Nephron (organoid): Measurements from ENCODE around the gene TIMP3.

Experiments
- H3K27ac Mint-ChIP-seq, 3 experiments: 2 replicates each; pipeline ENCODE4 v1.8.0; 2020; ENCODE audit warnings: mixed read lengths in 3 of 3, mild to moderate bottlenecking in 2 of 3, moderate library complexity in 1 of 3
- H3K27me3 Mint-ChIP-seq: 2 replicates; pipeline ENCODE4 v1.8.0; 2021; ENCODE audit warnings: low read depth, mild to moderate bottlenecking, moderate library complexity, mixed read lengths
- H3K36me3 Mint-ChIP-seq: 2 replicates; pipeline ENCODE4 v1.8.0; 2020; ENCODE audit warnings: low read depth, mixed read lengths
- H3K4me1 Mint-ChIP-seq: 2 replicates; pipeline ENCODE4 v1.8.0; 2020; ENCODE audit warnings: mixed read lengths
- H3K4me3 Mint-ChIP-seq, 3 experiments: 2 replicates each; pipeline ENCODE4 v1.8.0; 2020; ENCODE audit warnings: mild to moderate bottlenecking in 3 of 3, mixed read lengths in 3 of 3, moderate library complexity in 2 of 3
- H3K9me3 Mint-ChIP-seq: 2 replicates; pipeline ENCODE4 v1.8.0; 2020; ENCODE audit warnings: mixed read lengths
- TF ChIP-seq, protein P1 (sequence below), 3 experiments: fragments of 200-600 bp; sonication (generic); IDR thresholded peaks; one replicate each; pipeline ENCODE4 v1.5.0; 2021; ENCODE audit warnings: antibody characterized with exemption in 3 of 3; ENCODE audit not compliant: unreplicated experiment in 3 of 3

Gene TIMP3

DNA sequence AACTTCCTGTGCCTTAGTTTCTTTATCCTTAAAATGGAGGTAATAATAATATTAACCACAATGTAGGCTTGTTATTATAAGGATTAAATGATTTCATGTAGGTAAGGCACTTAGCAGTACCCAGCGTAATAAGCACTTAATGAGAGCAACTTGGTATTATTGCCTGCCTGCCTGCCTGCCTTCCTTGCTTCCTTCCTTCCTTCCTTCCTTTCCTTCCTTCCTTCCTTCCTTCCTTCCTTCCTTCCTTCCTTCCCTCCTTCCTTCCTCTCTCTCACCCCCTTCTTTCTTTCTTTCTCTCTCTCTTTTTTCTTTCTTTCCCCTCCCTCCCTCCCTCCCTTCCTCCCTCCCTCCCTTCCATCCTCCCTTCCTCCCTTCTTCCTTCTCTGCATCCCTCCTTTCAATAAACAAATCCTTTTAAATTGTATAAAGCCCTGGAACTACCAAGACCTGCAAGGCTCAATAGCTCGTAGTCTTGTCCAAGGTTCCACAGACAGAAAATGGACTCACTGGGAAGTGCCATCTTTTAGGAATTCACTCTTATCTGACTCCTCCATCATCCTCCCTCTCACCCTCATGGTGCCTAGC lies 20.7 kb upstream of the TIMP3 start:
- H3K4me3 Mint-ChIP-seq = no peak overlapping the region
- H3K9me3 Mint-ChIP-seq = no peaks in the 10 kb centered on the region
- H3K27ac Mint-ChIP-seq = no peak overlapping the region
- peaks cover 22% of the 10 kb centered on the region for H3K4me1 Mint-ChIP-seq
- TF ChIP-seq, protein P1, sequence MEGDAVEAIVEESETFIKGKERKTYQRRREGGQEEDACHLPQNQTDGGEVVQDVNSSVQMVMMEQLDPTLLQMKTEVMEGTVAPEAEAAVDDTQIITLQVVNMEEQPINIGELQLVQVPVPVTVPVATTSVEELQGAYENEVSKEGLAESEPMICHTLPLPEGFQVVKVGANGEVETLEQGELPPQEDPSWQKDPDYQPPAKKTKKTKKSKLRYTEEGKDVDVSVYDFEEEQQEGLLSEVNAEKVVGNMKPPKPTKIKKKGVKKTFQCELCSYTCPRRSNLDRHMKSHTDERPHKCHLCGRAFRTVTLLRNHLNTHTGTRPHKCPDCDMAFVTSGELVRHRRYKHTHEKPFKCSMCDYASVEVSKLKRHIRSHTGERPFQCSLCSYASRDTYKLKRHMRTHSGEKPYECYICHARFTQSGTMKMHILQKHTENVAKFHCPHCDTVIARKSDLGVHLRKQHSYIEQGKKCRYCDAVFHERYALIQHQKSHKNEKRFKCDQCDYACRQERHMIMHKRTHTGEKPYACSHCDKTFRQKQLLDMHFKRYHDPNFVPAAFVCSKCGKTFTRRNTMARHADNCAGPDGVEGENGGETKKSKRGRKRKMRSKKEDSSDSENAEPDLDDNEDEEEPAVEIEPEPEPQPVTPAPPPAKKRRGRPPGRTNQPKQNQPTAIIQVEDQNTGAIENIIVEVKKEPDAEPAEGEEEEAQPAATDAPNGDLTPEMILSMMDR (IDR thresholded peaks at IDR 0.05; ENCODE audit: unreplicated experiment in 3 of 3) = no peak
- H3K27me3 Mint-ChIP-seq = peaks cover 7% of the 10 kb centered on the region
- no peaks in the 10 kb centered on the region for H3K36me3 Mint-ChIP-seq

DNA sequence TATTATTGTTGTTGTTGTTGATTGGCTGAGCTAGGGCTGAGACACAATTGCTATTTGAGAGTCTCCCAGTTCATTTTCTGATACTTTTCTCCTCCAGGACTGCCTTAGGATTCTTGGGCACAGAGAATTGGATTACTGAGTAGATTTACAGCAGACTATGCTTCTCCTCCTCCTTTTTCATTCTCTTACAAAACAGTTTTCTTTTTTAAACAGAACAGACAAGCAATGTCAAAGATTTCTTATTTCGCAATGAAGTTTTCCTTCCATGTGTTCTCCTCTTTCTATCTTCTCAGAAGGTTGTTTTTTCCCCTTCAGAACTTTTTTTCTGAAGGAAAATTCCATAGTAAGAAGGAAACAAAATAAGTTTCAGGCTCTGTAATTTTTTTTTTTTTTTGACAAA lies 19.8 kb upstream of the TIMP3 start:
- no peaks in the 10 kb centered on the region for H3K9me3 Mint-ChIP-seq
- H3K4me3 Mint-ChIP-seq = no peak overlapping the region
- no peak overlapping the region for H3K27ac Mint-ChIP-seq
- peaks cover 25% of the 10 kb centered on the region for H3K4me1 Mint-ChIP-seq
- H3K27me3 Mint-ChIP-seq = peaks cover 11% of the 10 kb centered on the region
- TF ChIP-seq, protein P1 (IDR thresholded peaks at IDR 0.05; ENCODE audit: unreplicated experiment in 3 of 3) = no peak
- H3K36me3 Mint-ChIP-seq = no peaks in the 10 kb centered on the region

DNA sequence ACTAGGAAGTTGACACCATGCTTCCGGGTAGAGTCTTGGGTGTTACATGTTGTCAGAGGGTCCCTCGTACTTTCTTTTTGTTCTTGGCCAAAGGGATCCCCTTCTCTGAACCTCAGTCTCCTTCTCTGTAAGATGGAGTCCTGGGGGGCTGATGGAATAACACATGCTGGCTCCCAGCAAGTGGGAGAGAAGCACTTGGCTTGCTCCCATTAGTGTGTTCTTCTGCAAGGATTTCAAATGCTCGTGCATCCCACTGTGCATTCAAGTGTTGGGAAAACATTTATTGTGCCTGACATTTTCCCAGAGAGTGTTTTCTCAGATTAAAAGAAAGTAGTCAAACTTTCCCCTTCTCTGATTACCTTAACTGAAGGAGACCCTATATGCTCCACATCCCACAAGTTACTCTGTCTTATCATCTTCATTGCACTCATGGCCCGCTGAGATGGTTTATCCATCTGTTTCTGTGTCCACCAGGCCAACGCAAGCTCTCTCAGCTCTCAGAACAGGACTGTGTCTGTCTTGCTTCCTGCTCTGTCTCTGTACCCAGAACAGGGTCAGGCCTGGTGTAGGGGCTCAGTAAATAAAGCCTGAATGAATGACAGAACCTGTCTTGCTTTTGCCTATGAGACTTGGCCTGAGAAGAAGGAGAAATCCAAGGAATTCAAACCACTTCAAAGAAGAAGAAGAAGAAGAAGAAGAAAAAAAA lies 16.0 kb upstream of the TIMP3 start:
- Mint-ChIP-seq H3K27ac (peak overlapping the region in 2 of 3 experiments; percentile 15 to 52), H3K27me3 (peaks cover 13% of the 10 kb centered on the region)

DNA sequence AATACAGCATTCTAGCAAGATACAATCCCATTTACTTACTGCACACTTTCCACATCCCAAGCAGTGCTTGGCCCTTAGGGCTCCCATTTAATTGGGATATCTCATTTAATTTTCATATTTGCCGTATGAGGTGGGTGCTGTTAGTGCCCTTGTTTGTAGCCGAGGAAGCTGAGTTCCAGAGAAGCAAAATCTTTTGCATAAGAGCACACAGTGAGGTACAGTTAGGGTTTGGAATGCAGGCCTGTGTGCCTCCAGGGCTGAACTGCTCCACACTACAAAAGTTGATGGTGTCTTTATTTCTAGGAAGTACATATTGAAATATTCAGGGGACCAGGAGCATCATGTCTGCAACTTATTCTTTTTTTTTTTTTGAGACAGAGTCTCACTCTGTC lies 15.5 kb upstream of the TIMP3 start:
- H3K9me3 Mint-ChIP-seq = peaks cover 4% of the 10 kb centered on the region
- TF ChIP-seq, protein P1 (IDR thresholded peaks at IDR 0.05; ENCODE audit: unreplicated experiment in 3 of 3) = no peak
- H3K4me3 Mint-ChIP-seq = no peak overlapping the region
- peaks cover 10% of the 10 kb centered on the region for H3K27me3 Mint-ChIP-seq
- H3K27ac Mint-ChIP-seq = peak overlapping the region in 2 of 3 experiments; percentile 35 to 52
- peaks cover 23% of the 10 kb centered on the region for H3K4me1 Mint-ChIP-seq
- H3K36me3 Mint-ChIP-seq = no peaks in the 10 kb centered on the region

More for the DNA sequence above, 16.0 kb upstream of the TIMP3 start:
- Mint-ChIP-seq H3K36me3 (no peaks in the 10 kb centered on the region), H3K4me1 (peaks cover 23% of the 10 kb centered on the region), H3K4me3 (no peak overlapping the region), H3K9me3 (peaks cover 4% of the 10 kb centered on the region)
- TF ChIP-seq, protein P1 (IDR thresholded peaks at IDR 0.05; ENCODE audit: unreplicated experiment in 3 of 3) = no peak

DNA sequence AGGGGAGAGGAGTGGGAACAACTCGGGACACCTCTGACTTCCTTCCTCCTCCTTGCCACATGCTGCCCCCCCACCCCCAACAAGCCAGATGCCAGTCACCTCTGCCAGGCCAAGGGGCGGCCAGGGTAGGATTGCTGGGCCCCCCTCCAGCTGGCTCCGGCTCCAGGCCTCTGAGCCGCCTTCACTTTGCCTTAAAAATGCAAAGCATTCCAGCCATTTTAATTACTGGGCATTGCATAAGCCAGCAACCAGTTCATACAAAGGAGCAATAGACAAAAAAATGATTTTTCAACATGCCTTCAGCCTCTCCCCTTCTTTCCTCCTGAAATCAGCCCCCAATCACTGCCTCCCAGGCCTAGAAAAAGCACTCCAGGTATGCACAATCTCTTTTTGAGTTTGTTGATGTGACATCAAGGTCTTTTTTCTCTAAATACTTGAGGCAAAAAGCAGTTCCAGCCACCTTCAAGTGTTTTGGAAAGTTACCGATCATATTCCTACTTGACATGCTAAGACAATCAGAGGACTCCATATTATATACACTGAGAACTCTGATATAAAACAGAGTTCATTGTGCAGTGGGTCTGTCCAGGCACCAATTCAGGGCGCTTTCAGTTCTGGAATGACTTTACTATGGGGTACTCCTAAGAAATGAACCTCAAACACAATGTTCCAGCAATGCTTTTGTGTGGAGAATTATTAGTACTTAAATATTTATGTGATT lies 12.4 kb upstream of the TIMP3 start:
- Mint-ChIP-seq H3K27ac (peak overlapping the region; percentile 54 to 88 (median 57)), H3K27me3 (peaks cover 10% of the 10 kb centered on the region), H3K36me3 (no peaks in the 10 kb centered on the region), H3K4me3 (no peak overlapping the region), H3K9me3 (peaks cover 4% of the 10 kb centered on the region), H3K4me1 (peaks cover 28% of the 10 kb centered on the region)
- TF ChIP-seq, protein P1 (IDR thresholded peaks at IDR 0.05; ENCODE audit: unreplicated experiment in 3 of 3) = no peak
